GM18519 (cell line): Measurements from ENCODE around the gene SLC25A28.
A peak's percentile ranks its signal among the peaks of the same experiment; 100 is the strongest.
"Not testable (repeated sequence)": the region's sequence is repeated elsewhere in the genome, so short reads cannot be mapped to it uniquely, and the experiment has no call there.

ENCODE experiments used
- ATAC-seq: cut with Tn5 transposase; IDR thresholded peaks from one replicate; pipeline ENCODE4 v1.9.1; 2021; ENCODE audit warnings: mild to moderate bottlenecking, moderate library complexity; ENCODE audit not compliant: unreplicated experiment, low FRiP score

Gene SLC25A28

DNA sequence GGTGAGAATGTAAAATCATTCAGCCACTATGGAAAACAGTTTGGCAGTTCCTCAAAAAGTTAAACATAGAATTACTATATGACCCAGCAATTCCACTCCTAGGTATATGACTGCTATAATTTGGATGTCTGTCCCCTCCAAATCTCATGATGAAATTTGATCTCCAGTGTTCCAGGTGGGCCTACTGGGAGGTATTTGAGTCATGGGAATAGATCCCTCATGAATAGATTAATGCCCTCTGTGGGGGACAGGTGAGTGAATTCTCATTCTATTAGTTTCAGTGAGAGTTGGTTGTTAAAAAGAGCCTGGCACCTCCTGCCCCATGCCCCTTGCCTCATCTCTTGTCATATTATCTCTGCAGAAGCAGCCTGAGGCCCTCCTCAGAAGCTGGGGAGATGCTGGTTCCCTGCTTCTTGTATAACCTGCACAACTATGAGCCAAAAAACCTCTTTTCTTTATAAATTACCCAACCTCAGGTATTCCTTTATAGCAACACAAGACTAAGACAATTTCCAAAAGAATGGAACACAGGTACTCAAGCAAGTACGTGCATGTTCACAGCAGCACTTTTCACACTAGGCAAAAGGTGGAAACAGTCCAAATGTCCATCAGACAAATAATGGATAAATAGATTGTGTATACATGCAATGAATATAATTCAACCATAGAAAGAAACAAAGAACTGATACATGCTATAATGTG is 8.8 kb upstream of the SLC25A28 start:
- no peak for ATAC-seq

GRCh38 chr10:99625124-99625523 is 4.9 kb upstream of the SLC25A28 start:
- not testable (repeated sequence) for ATAC-seq

- ATAC-seq: no peak
These were observed 3.7 kb upstream of the SLC25A28 start for GRCh38 chr10:99623919-99624318.

DNA sequence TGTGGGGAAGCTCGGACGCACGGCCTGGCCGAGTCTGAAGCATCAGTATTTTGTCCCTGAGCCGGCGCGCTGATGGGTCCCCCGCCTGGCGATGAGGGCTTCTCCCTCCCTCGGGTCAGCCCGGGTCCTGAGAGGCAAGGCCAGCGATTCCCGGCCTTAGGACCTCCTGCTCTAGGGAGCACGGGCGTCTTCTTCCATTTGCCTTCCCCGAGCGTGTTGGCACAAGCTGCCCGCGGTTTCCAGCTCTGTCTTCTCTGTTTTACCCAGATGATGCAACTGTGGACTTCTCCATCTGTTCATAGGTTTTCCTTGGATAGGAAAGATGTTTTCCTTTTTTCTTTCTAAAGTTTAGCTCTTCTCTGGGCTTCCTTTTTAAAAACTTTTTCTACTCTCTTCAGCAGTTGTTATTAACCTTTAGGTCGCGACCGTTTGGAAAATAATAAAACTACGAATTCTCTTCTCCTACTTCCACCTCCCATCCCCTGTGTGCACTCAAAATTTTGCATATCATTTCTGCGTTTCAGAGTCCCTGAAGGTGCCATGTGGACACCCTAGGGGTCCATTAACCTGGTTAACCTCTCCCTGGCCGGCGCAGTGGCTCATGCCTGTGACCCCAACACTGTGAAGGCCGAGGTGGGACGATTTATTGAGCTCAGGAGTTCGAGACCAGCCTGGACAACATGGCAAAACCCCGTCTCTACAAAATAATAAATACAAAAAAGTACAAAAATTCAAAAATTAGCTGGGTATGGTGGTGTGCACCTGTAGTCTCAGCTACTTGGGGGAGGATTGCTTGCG is 1.4 kb upstream of the SLC25A28 start:
- ATAC-seq: no peak

DNA sequence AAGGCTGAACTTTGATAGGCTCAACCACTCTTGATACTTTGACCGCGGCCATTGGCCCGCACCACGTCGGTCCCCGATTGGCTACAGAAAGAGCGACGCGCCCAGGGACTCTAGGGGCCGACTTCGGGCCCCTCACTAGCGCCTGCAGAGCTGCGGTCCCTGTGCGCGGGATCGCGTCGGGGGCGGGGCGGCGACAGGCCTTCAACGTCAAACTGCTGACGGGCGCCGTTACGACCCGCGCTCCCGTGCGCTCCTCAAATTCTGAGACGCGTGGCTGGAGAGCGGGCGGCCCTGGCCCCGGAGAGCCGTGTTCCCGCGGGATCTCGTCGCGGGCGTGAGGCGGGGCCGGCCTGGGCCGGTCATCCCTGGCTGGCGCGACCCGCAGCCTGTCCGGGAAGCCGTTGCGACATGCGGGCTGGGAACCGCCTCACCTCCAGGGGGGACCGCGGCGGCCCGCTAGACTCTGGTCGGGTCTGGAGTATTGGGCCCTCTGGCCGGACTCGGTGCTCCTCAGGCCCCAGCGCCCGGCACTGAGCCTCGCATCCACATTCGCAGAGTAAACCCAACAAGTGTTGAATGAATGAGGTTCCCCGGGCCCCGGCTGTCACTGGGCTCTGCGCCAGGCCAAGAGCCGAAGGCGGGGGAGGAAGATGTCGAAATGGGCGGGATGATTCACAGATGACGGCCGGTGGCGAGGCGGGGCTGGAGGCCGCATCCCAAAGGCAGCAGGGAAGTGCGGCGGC is 643 bp upstream of the SLC25A28 start:
- peak; percentile 85 for ATAC-seq

DNA sequence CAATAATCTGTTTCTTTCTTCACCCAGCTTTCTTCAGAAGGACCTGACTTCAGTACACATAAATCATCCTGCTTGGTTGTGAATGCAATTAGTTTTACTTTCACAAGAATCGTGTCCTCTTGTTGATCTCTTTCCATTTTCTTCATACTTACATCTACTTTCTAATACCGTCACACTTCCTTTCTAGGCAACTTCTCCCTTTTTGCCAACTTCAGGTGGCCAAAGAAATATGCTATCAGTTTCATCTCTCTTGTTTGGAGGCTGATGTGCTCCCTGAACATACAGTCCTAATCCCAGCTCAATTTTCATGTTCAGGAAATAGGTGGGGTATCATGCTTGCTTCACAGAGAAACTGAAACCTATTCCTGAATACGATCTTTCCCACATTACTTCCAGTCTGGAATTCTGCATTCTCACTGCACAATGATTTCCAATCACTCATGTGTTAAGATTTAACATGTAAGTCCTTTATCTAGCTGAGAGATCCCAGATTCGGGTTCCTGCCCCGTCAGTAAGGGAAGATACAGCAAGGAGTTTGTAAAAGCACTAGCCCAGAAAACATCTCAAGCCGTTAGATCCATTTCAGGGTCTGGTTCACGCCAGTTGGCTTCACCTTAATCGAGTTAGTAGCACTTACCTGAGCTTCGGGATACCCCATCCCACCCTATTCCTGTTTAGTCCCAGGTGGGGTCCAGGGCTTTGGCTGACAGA is 994 bp downstream of the SLC25A28 start:
- ATAC-seq: no peak

DNA sequence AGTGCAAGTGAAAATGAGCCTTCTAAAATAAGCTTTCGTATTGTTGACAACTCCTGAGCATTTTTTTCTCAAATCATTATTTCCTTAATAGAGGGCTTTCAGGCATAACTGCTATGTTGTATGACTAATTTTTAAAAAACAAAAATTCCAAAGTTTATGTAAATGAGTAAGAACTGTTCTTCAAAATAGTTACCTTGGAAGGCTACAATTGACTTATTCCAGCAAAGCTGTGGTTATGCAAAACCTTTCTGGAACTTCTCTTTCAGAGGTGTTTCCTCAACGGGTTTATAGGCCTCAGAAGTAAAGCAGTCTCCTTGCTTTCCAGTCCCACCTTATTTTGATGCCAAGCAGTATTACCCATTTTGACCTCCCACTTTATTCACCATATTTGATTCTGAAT is 2.5 kb downstream of the SLC25A28 start:
- no peak for ATAC-seq

DNA sequence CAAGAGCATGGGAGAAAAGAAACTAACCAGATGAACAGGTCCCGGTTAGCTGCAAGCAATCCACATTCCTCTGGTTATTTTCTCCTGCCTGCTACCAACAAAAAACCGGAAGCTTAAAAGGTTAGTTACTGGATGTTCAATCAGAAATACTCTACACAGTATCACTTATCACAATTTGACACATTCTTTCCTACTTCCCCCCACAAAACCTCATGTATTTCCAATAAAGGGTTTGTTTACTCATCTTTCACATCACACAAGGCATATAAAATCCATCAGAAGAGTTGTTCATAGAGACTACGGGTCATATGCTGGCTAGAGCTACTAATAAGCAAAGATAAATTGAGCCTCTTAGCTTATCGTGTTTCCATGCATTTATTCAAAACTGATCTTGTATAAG is 4.8 kb downstream of the SLC25A28 start:
- no peak for ATAC-seq

DNA sequence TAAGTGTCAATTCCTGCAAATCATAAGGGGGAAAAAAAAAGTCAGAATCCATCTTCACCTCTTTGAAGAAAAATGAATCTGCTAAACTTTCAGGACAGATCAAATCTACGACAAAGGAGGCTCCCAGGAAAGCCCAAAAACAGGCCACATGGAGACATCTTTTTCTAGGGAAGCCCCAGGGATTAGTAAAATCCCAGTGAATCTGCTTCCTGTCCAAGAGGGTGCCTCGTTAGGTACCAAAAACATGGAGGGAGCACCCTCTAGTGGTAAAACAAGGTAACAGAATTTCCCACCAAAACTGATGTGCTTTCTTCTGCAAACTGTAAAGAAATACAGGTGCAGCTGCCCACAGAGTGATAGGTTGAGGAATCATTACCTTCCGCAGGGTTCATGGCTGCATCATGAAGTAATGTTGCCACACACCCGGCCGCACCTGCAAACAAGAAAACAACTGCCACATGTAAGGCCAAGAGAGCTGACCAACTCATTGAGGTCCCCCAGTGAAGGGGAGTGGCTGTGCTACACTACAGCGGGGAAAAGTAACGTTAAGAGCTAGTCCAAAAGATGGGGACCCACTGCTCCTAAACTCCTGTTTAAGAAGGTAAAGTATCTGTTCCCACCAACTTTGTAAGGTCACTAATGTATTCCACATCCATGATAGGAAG is 7.9 kb downstream of the SLC25A28 start:
- ATAC-seq: no peak

DNA sequence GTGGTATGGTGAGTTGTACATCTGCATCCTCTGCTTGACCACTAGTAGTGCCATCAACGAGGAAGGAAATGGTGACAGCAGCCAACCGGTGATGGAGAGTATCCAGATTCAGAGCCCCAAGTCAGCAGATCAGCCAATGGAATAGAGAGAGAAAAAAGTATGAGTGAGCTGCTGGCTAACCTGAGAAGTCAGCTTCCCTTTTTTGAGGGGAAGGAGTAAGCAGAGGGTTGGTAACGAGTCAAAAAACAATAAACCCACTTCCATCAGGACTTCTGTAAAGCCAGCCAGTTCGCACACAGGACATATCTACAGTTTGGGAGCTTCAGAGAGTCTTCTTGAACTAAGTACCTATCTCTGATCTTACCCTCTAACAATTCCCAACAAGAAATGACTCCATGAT is 8.9 kb downstream of the SLC25A28 start:
- ATAC-seq: no peak

DNA sequence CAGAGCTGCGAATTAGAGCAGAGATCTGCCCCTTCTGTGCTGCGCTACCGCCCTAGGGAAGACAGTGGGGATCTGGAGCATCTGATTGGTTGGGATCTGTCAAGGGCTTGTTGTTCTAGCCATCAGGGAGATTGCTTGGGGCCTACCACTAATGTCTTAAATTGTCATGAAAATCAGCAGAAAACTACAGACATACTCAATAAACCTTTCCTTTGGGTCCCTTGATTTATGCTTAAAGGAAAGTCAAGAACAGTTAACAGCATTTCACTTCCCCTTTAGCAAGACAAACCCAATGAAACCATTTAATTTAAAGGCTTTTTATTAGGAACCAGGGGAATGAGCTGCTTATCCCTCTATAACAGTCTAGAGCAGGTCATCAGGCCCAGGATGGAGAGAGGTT is 10.0 kb downstream of the SLC25A28 start:
- no peak for ATAC-seq

- ATAC-seq: no peak
These were observed 11.1 kb downstream of the SLC25A28 start for GRCh38 chr10:99609186-99609585.

- ATAC-seq: no peak
These were observed 14.9 kb downstream of the SLC25A28 start for GRCh38 chr10:99605351-99605750.

GRCh38 chr10:99604862-99605261 is 15.4 kb downstream of the SLC25A28 start:
- no peak for ATAC-seq

DNA sequence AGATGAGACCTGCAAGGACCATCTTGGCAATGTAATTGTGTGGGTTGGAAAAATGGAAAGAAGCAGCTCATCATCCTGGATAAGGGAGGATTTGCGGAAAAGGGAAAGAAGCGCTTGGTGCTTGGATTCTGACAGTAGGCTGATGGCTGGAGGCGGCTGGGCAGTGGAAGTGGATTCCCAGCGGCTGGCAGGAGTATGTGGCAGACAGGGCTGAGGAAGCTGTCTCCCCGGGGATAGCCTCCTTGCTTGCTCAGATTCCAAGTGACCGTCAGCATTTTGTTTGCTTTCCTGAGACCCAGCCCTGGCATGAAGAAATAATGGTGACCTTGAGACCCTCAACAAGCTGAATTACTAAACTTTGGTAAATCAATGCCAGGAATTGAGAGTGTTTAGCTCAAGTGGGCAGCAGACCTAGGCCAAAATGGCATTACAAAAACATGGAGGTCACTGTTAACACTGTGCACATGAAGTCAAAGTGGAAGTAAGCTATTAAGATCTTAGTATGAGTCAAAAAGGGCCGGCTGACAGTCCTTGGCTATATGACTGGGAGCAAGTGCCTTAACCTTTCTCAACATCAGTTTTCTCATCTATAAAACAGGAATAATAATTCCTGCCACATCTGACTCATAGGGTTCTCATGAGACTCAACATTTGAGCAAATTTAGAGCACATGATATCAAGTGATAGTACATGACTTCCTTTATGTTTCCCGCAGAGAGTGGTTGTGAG is 21.3 kb downstream of the SLC25A28 start:
- peak; percentile 53 for ATAC-seq

- no peak for ATAC-seq
These were observed 22.2 kb downstream of the SLC25A28 start for GRCh38 chr10:99598011-99598410.

DNA sequence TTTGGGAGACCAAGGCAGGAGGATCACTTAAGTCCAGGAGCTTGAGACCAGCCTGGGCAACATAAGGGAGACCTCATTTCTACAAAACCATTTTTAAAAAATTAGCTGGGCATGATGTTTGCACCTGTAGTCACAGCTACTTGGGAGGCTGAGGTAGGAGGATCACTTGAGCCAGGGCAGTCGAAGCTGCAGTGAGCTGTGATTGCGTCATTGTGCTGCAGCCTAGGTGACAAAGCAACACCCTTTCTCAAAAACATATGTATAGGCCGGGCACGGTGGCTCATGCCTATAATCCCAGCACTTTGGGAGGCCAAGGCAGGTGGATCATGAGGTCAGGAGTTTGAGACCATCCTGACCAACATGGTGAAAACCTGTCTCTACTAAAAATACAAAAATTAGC is 23.5 kb downstream of the SLC25A28 start:
- not testable (repeated sequence) for ATAC-seq

- no peak for ATAC-seq
These were observed 24.3 kb downstream of the SLC25A28 start for GRCh38 chr10:99595770-99596465.

- ATAC-seq: no peak
These were observed 25.0 kb downstream of the SLC25A28 start for GRCh38 chr10:99595236-99595635.
